ENCODE measurements around the gene ADAMTS5.

ADAMTS5 gene

GRCh38 chr21:26967062-26967913 lies at the start of gene ADAMTS5:
Gene ADAMTS5 (minus strand): TSS chr21:26967088. CDS start chr21:26966391, 697 bp downstream.
- peak; percentile 61 for DNase-seq

- DNase-seq: no peak
Measured at GRCh38 chr21:27001526-27001925, 34.6 kb upstream of the ADAMTS5 start.

GRCh38 chr21:26983576-26983975 lies 16.7 kb upstream of the ADAMTS5 start:
- DNase-seq: no peak

- DNase-seq: peak; percentile 72
Measured at GRCh38 chr21:26982767-26983166, 15.9 kb upstream of the ADAMTS5 start.

GRCh38 chr21:26977746-26978145 lies 10.9 kb upstream of the ADAMTS5 start:
- DNase-seq: no peak

GRCh38 chr21:26973226-26973625 lies 6.3 kb upstream of the ADAMTS5 start:
- DNase-seq: no peak

GRCh38 chr21:26972192-26972591 lies 5.3 kb upstream of the ADAMTS5 start:
- no peak for DNase-seq

- DNase-seq: no peak
Measured at GRCh38 chr21:26969971-26970725, 3.3 kb upstream of the ADAMTS5 start.

GRCh38 chr21:26966649-26967061 lies 233 bp downstream of the ADAMTS5 start:
- no peak for DNase-seq

- peak; percentile 18 for DNase-seq
Measured at GRCh38 chr21:26965907-26966581, 844 bp downstream of the ADAMTS5 start.

GRCh38 chr21:26965040-26965906 lies 1.6 kb downstream of the ADAMTS5 start:
- no peak for DNase-seq

- peak; percentile 70 for DNase-seq
Measured at GRCh38 chr21:26964170-26964778, 2.6 kb downstream of the ADAMTS5 start.

GRCh38 chr21:26962621-26963181 lies 4.2 kb downstream of the ADAMTS5 start:
- DNase-seq: no peak

- DNase-seq: no peak
Measured at GRCh38 chr21:26961698-26962097, 5.2 kb downstream of the ADAMTS5 start.

- no peak for DNase-seq
Measured at GRCh38 chr21:26958788-26959187, 8.1 kb downstream of the ADAMTS5 start.

- DNase-seq: no peak
Measured at GRCh38 chr21:26956813-26957212, 10.1 kb downstream of the ADAMTS5 start.

- DNase-seq: no peak
Measured at GRCh38 chr21:26956216-26956615, 10.7 kb downstream of the ADAMTS5 start.

- no peak for DNase-seq
Measured at GRCh38 chr21:26954662-26955121, 12.2 kb downstream of the ADAMTS5 start.

- no peak for DNase-seq
Measured at GRCh38 chr21:26952374-26953066, 14.4 kb downstream of the ADAMTS5 start.

GRCh38 chr21:26949830-26950229 lies 17.1 kb downstream of the ADAMTS5 start:
- DNase-seq: no peak

GRCh38 chr21:26948194-26948593 lies 18.7 kb downstream of the ADAMTS5 start:
- no peak for DNase-seq

Measured in NCI-H226 (cell line).